MM.1S (cell line): ENCODE results near the gene ZNF628.

ENCODE experiments used
- EZH2 ChIP-seq: fragments of 300-600 bp; sonication (generic); optimal IDR thresholded peaks from 2 replicates; pipeline ENCODE3; 2017; ENCODE audit warnings: low read depth, mild to moderate bottlenecking, antibody characterized with exemption, low read length, mixed read lengths
- TF ChIP-seq, protein P1 (sequence below): fragments of 300-600 bp; sonication (generic); IDR thresholded peaks from 2 replicates; pipeline ENCODE4 v1.5.1; 2016; ENCODE audit warnings: antibody characterized with exemption, low read length, mixed read lengths

DNA sequence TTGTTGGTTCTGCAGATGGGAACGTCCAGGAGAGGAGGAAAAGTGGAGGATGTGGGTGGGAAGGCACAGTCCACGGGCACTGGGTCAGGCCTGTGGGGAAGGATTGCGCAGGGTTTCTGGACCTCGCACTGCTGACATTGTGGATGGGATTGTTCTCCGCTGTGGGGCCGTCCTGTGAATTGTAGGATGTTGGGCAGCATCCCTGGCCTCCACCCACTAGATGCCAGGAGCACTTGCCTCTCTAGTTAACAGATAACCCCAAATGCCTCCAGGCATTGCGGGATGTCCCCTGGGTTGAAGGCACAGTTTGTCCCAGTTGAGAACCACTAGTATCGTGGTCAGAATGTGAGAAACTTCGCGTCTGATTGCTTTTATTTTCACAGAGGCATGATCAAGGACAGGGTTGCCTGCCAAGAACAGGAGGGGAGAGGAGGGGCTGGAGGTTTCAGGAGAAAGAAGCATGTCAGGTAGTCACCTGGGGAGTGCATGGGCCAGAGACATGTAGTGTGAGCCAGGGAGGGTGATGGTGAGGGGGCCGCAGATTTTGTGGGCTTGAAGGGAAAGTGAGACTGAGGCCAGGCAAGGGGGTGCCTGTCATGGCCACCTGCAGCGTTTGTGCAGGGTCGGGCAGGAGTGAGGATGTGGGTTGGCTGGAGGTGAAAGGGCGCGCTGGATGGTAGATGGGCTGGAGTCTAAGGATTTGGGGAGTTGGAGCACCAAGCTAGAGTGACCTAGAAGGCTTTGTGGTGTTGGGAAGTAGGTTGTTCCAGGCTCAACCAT is 3.2 kb downstream of the ZNF628 start:
- TF ChIP-seq, protein P1, sequence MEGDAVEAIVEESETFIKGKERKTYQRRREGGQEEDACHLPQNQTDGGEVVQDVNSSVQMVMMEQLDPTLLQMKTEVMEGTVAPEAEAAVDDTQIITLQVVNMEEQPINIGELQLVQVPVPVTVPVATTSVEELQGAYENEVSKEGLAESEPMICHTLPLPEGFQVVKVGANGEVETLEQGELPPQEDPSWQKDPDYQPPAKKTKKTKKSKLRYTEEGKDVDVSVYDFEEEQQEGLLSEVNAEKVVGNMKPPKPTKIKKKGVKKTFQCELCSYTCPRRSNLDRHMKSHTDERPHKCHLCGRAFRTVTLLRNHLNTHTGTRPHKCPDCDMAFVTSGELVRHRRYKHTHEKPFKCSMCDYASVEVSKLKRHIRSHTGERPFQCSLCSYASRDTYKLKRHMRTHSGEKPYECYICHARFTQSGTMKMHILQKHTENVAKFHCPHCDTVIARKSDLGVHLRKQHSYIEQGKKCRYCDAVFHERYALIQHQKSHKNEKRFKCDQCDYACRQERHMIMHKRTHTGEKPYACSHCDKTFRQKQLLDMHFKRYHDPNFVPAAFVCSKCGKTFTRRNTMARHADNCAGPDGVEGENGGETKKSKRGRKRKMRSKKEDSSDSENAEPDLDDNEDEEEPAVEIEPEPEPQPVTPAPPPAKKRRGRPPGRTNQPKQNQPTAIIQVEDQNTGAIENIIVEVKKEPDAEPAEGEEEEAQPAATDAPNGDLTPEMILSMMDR: no peak
- no peak for TF ChIP-seq EZH2
